Uterus (tissue), 2 donors: ENCODE data around the gene ANKRD42.

Experiments used
- POLR2A ChIP-seq, 2 donors: fragments of 450-650 bp; IDR thresholded peaks; one replicate each; pipeline ENCODE4 v1.6.1; 2016; ENCODE audit warnings: antibody characterized with exemption in 2 of 2, mild to moderate bottlenecking in 1 of 2, moderate library complexity in 1 of 2
- TF ChIP-seq, protein P1 (sequence below), 4 experiments: fragments of 200-600 bp in 2 of 4; fragments of 450-650 bp in 2 of 4; sonication (generic) in 2 of 4; IDR thresholded peaks; one replicate each; pipeline ENCODE4 v1.5.1; 2016 to 2019; ENCODE audit warnings: antibody characterized with exemption in 4 of 4, mild to moderate bottlenecking in 2 of 4, moderate library complexity in 1 of 4

DNA sequence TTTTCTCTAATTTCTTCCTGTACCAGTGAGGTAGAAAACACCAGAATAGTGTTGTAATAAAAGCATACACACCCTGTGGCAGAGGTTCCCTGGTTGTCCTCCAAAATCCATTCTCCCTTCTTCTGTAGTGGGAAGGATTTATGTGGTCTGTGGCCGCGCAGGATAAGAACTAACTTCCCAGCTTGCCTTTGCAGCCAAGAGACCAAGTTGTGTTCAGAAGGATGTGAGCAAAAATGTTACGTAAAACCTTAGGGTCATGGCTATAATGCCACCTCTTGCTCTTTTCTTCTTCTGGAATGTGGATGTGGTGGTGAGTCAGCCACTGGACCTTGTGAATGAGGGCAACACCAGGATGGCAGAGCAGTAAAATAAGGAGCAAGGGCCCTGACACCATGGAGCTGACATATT is 64.3 kb downstream of the ANKRD42 start:
- TF ChIP-seq, protein P1, sequence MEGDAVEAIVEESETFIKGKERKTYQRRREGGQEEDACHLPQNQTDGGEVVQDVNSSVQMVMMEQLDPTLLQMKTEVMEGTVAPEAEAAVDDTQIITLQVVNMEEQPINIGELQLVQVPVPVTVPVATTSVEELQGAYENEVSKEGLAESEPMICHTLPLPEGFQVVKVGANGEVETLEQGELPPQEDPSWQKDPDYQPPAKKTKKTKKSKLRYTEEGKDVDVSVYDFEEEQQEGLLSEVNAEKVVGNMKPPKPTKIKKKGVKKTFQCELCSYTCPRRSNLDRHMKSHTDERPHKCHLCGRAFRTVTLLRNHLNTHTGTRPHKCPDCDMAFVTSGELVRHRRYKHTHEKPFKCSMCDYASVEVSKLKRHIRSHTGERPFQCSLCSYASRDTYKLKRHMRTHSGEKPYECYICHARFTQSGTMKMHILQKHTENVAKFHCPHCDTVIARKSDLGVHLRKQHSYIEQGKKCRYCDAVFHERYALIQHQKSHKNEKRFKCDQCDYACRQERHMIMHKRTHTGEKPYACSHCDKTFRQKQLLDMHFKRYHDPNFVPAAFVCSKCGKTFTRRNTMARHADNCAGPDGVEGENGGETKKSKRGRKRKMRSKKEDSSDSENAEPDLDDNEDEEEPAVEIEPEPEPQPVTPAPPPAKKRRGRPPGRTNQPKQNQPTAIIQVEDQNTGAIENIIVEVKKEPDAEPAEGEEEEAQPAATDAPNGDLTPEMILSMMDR (IDR thresholded peaks at IDR 0.05) = no peak
- TF ChIP-seq POLR2A (IDR thresholded peaks at IDR 0.05) = no peak
